SU-DHL-6 (cell line): ENCODE measurements around the gene RBP5.

ENCODE experiments used
- H2AFZ ChIP-seq: fragments of 200-600 bp; sonication (generic); 2 replicates; pipeline ENCODE4 v1.6.1; 2014; ENCODE audit warnings: low read depth, mild to moderate bottlenecking, moderate library complexity, mixed read lengths, antibody characterized with exemption, low read length; ENCODE audit not compliant: severe bottlenecking
- H3F3A ChIP-seq: fragments of 200-600 bp; shearing (Covaris generic); 2 replicates; pipeline ENCODE4 v1.6.0; 2016; ENCODE audit warnings: antibody characterized with exemption, mild to moderate bottlenecking; ENCODE audit not compliant: insufficient read depth
- H3K27ac ChIP-seq: fragments of 200-600 bp; sonication (generic); 2 replicates; pipeline ENCODE4 v1.5.1; 2016; ENCODE audit warnings: low read depth, mild to moderate bottlenecking, low read length, moderate library complexity, mixed read lengths
- H3K27me3 ChIP-seq: fragments of 200-600 bp; sonication (generic), shearing (Covaris generic); 2 replicates; pipeline ENCODE4 v1.6.0; 2014; ENCODE audit warnings: mild to moderate bottlenecking, low read length
- H3K36me3 ChIP-seq: fragments of 200-600 bp; sonication (generic); 2 replicates; pipeline ENCODE4 v1.6.1; 2014; ENCODE audit warnings: mild to moderate bottlenecking, low read length, mixed read lengths
- H3K4me2 ChIP-seq: fragments of 300-600, 200-600 bp; shearing (Covaris generic), sonication (generic); 2 replicates; pipeline ENCODE4 v1.6.0; 2014; ENCODE audit warnings: low read length, low read depth, mild to moderate bottlenecking; ENCODE audit not compliant: poor library complexity, severe bottlenecking
- H3K4me3 ChIP-seq: fragments of 200-600 bp; sonication (generic); 2 replicates; pipeline ENCODE4 v1.5.1; 2014; ENCODE audit warnings: antibody characterized with exemption, low read length, mild to moderate bottlenecking, mixed read lengths; ENCODE audit not compliant: insufficient read depth, poor library complexity, severe bottlenecking
- H3K79me2 ChIP-seq: fragments of 200-600 bp; sonication (generic); 2 replicates; pipeline ENCODE4 v1.6.1; 2014; ENCODE audit warnings: mild to moderate bottlenecking, low read length, moderate library complexity; ENCODE audit not compliant: insufficient read depth
- H3K9ac ChIP-seq: fragments of 200-600 bp; sonication (generic); 2 replicates; pipeline ENCODE4 v1.7.0; 2014; ENCODE audit warnings: mild to moderate bottlenecking, low read length
- H3K9me2 ChIP-seq: fragments of 200-600 bp; sonication (generic); replicated peaks from 2 replicates; pipeline ENCODE4 v1.6.1; 2014; ENCODE audit warnings: low read length; ENCODE audit not compliant: insufficient read depth
- H3K9me3 ChIP-seq: fragments of 200-600 bp; sonication (generic); 2 replicates; pipeline ENCODE4 v1.6.1; 2014; ENCODE audit warnings: low read length, mixed read lengths; ENCODE audit not compliant: insufficient read depth
- H4K20me1 ChIP-seq: fragments of 200-600 bp; sonication (generic); 2 replicates; pipeline ENCODE4 v1.6.1; 2014; ENCODE audit warnings: low read depth, mild to moderate bottlenecking, antibody characterized with exemption, low read length, moderate library complexity, mixed read lengths
- CTCF ChIP-seq: fragments of 200-600 bp; sonication (generic); IDR thresholded peaks from one replicate; pipeline ENCODE4 v1.5.1; 2017; ENCODE audit warnings: antibody characterized with exemption, mild to moderate bottlenecking, low read length, moderate library complexity; ENCODE audit not compliant: insufficient read depth, poor library complexity, severe bottlenecking
- EZH2phosphoT487 ChIP-seq: fragments of 200-600 bp; sonication (generic), shearing (Covaris generic); conservative IDR thresholded peaks from 2 replicates; pipeline ENCODE4 v1.6.1; 2018; ENCODE audit warnings: mild to moderate bottlenecking, antibody characterized with exemption, low read length, moderate library complexity, mixed read lengths

RBP5 gene

GRCh38 chr12:7125632-7126227 lies 3.0 kb downstream of the RBP5 start:
- H3F3A ChIP-seq = no peaks in the 10 kb centered on the region
- no peak overlapping the region for H3K4me3 ChIP-seq
- H3K9me3 ChIP-seq = no peaks in the 10 kb centered on the region
- H3K36me3 ChIP-seq = no peaks in the 10 kb centered on the region
- no peaks in the 10 kb centered on the region for H4K20me1 ChIP-seq
- no peak overlapping the region for H2AFZ ChIP-seq
- no peak overlapping the region for H3K27ac ChIP-seq
- H3K27me3 ChIP-seq = no peaks in the 10 kb centered on the region
- no peak overlapping the region for H3K4me2 ChIP-seq
- no peak overlapping the region for H3K9ac ChIP-seq
- TF ChIP-seq EZH2phosphoT487 = no peak
- TF ChIP-seq CTCF = no peak
- H3K79me2 ChIP-seq = no peaks in the 10 kb centered on the region
- H3K9me2 ChIP-seq = no peaks in the 10 kb centered on the region

GRCh38 chr12:7123806-7124522 lies 4.7 kb downstream of the RBP5 start:
- Histone ChIP-seq H3K27ac (no peak overlapping the region), H3K36me3 (no peaks in the 10 kb centered on the region), H3K9me2 (no peaks in the 10 kb centered on the region), H3K4me3 (no peak overlapping the region), H2AFZ (no peak overlapping the region), H3K9me3 (no peaks in the 10 kb centered on the region), H3K4me2 (no peak overlapping the region), H3K27me3 (no peaks in the 10 kb centered on the region), H3K9ac (no peak overlapping the region), H3F3A (no peaks in the 10 kb centered on the region), H3K79me2 (no peaks in the 10 kb centered on the region), H4K20me1 (no peaks in the 10 kb centered on the region)
- TF ChIP-seq CTCF (no peak), EZH2phosphoT487 (no peak)

GRCh38 chr12:7122811-7123769 lies 5.6 kb downstream of the RBP5 start:
- Histone ChIP-seq H3K9ac (no peak overlapping the region), H3K9me2 (no peaks in the 10 kb centered on the region), H3K9me3 (no peaks in the 10 kb centered on the region), H3K4me2 (no peak overlapping the region), H3K27ac (no peak overlapping the region), H3K79me2 (no peaks in the 10 kb centered on the region), H3F3A (no peaks in the 10 kb centered on the region), H4K20me1 (no peaks in the 10 kb centered on the region), H3K4me3 (no peak overlapping the region), H2AFZ (no peak overlapping the region), H3K27me3 (no peaks in the 10 kb centered on the region), H3K36me3 (no peaks in the 10 kb centered on the region)
- TF ChIP-seq CTCF (no peak), EZH2phosphoT487 (no peak)
